Activated CD8-positive, alpha-beta memory T cell treated with anti-CD3 and anti-CD28 coated beads for 4 hours (primary cell): ENCODE measurements around the gene BCL2L13.
A peak's percentile ranks its signal among the peaks of the same experiment; 100 is the strongest.

Experiments used
- DNase-seq, 2 donors: peaks; one replicate each; pipeline ENCODE4 v3.0.0-alpha.2; 2020; ENCODE audit warnings: low read depth in 2 of 2

The BCL2L13 gene, protein sequence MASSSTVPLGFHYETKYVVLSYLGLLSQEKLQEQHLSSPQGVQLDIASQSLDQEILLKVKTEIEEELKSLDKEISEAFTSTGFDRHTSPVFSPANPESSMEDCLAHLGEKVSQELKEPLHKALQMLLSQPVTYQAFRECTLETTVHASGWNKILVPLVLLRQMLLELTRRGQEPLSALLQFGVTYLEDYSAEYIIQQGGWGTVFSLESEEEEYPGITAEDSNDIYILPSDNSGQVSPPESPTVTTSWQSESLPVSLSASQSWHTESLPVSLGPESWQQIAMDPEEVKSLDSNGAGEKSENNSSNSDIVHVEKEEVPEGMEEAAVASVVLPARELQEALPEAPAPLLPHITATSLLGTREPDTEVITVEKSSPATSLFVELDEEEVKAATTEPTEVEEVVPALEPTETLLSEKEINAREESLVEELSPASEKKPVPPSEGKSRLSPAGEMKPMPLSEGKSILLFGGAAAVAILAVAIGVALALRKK

DNA sequence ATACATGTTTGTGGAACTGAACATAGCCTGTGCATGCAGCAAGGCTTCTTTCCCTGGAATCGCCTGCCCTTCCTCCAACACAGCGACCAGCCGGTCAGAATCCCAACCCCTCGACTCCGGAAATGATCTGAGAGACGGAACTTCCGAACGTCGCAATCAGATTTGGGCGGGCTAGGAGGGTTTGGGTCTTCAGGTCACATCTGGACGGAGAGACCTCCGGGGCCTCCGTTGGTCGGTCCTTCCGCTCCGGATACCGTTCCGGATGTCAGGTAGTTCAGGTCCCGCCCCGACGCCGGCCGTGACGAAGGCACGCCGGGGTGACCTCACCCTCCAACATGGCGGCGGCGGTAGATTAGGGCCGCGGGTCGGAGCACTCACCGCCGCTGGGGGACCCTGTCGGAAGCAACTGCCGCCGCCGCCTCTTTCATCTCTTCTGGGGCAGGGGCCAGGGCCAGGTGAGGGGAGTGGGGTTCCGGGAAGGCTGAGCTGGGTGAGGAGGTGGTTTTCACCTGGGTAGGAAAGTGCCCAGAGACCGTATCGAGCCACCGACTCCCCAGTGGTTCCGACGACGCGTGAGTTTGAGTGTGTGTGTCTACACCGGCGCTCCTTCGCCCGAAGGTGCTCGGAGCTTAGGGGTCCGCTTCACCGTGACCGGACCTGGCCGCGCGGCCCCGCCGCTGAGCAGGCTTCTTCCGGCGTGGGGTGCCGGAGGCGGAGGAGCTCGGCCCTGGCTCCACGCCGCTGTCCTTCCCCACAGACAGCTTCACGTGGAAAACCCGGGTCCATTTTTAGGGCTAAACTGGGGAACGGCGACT, at the start of gene BCL2L13:
Gene BCL2L13, plus strand, starts transcription at position 326 of the 815 bp plus-strand sequence. CDS start 16,955 bp downstream, outside the sequence.
- peak; percentile 75 to 80 for DNase-seq

DNA sequence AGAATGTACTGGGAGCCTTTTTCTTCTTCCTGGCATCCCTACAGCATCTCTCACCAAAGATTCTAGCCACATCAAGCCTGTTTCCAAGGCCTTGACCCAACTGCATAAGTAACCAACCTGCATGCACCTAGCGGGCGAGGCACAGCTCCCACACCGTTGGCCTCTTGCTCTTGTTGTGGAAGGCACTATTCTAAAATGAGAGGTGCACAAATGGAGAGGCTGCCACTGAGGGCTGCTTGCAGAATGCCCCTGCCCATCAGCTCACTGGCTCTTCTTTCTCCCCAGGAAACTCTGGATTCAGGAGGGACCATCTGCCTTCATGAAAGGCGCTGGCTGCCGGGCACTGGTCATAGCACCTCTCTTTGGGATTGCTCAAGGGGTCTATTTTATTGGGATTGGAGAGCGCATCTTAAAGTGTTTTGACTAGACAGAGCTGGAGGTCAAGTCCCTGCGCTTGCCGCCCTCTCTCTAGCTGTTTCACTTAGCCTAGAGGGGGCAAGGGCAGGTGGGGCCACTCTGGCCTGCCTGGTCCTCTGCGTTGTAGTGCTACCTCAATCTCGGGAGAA, 48.7 kb upstream of the BCL2L13 start:
- DNase-seq: no peak

DNA sequence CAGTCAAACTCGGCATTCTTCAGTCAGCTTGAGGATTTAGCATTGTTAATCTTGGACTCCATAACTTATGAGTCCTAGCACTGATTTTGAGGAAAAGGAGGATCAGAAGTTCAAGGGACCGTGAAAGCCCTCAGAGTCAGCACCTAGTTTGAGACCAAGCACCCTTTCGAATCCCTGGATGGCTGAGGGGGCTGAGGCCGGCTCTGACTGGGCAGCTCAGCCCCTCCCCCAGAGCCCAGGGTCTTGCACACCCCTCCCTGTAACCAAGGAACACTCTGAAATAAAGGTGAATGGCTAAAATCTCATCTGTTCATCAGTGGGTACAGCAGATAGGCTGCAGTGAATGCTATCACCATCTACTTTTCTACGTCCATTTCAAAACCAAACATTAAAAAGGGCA, 48.0 kb upstream of the BCL2L13 start:
- no peak for DNase-seq

DNA sequence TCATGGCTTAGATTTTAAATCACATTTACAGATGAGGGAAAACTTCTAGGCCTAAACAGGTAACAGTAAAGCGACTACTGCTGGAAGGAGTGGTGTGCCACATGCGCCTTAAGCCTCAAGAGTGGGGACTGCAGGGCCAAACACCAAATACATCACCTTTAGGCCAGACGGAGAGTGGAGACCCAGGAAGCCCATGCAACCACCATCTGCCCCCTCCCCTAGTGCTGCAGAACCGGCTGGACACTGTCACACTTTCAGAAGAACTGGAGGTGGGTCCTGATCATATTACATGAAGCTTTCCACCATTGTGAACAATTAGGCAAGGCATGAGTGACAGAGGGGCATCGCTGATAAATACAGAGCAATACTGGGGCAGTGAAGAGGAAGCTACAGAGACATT, 46.4 kb upstream of the BCL2L13 start:
- DNase-seq: no peak

DNA sequence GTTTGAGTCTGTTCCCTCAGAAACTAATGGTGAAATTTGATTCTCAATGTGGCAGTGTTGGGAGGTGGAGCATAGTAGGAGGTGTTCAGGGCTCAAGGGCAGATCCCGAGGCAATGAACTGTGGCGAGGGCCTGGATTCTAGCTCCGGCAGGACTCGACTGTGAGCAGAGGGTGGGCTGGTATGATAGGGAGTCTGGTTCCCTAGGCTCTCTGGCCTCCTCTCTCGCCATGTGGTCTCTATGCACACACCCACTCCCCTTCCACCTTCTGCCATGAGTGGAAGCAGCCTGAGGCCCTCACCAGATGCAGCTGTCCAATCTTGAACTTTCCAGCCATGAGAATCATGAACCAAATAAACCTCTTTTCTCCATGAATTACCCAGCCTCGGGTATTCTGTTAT, 42.3 kb upstream of the BCL2L13 start:
- DNase-seq: no peak

DNA sequence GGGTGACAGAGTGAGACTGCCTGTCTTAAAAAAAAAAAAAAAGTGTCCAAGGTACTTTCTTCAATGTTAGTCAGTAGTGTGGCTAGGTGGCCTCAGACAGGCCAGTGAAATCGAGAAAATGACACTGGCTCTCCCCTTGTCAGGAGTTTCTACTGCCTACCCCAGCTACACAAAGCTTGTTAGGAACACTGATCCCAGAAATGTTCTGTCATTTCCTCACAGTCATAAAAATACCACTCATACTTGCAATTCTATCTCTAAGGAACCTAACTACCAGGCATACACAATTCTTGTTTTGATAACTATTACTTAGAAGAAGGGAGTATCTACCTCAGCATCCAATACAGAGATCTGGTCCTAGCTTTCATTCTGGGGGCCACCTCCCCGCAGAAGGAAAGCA, 41.3 kb upstream of the BCL2L13 start:
- DNase-seq: no peak

DNA sequence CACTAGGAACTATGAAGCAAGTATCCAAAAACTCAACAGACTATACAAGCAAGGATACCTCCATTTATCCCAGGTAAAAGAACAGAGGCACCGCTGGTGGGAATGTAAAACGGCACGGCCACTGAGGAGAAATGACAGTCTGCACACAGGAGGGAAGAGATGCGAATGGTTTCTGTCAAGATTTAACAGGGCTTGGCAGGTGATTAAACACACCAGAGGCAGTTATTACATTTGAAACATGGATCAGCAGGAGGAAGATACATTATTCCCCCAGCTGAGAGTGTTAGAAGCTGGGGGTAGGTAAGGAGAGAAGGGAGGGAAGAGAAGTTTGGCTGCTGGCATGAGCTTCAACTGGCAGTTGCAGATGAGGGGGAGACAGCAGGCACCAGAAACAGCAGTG, 40.2 kb upstream of the BCL2L13 start:
- no peak for DNase-seq

DNA sequence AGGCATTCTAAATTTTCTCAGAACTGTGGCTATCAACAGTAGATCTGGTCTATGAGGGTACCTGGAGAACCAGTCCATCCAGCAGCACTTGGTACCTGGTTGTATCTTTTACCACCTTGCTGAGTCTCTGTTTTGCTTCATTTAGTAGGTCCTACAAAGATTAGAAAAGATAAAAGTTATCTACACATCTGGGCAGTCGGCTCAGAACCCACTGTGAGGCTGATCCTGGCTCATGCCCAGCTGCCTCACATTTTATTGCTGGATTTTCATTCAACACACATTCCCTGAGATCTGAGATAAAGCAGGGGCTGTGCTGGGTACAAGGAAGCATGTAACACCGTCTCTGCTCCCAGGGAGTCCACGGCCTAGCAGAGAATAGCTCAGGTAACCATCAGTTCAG, 37.5 kb upstream of the BCL2L13 start:
- no peak for DNase-seq

DNA sequence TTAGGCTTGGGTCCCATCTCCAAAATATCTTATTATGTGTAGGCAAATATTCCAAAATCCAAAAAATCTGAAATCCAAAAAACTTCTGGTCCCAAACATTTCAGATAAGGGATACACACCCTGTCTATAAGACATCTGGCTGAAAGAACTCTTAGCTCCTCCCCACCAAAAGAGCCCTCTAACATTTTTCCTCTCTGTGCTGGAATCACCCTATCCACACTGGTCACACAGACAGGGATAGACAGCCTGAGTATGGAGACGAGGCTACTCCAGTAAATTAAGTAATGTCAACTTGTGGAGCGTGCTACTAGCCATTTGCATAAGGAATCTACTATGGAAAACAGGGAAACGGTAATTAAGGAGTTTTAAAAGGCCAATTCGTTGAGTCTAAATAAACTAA, 34.9 kb upstream of the BCL2L13 start:
- DNase-seq: no peak

DNA sequence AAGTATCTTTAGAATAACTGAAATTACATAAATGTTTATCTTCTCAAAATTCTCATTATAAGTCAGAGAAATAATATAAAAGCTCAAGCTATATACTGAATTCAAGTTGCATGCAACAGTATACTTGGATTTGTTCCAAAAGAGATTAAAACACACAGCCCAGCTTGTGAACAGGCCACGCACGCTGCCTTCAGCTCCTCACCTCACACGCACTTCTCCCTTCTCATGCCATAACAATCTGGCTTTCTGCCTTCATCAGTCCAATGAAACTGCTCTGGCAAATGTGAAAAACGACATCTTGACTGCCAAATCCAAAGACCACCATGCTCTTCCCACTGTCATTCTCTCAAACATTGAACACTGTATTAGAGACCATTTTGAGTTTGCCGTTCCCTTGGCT, 32.1 kb upstream of the BCL2L13 start:
- no peak for DNase-seq

DNA sequence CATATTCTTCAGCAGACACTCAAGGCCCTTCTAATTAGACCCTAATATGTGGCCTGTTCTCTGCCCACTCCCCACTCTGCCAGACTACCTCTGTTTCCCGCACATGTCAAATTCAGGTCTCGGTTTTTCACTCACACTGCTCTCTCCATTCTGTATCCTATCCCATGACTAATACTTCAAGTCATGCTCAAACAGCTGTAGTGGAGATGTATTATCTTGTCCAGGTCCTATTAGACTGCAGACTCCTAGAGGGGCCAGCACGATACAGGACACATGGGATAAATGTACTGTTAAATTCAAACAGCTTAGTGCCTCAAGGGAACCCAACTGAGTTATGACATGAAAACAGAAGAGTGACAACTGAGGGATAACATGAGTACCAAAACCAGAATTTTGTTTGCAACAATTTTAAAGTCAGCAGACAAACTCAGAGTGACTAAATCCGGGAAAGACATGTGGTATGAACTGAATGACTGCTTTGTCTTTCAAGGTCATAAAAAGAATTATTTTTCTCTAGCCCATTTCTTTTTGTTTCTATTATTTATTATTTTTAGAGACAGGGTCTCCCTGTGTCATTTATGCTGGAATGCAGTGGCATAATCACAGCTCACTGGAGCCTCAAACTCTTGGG, 30.6 kb upstream of the BCL2L13 start:
- DNase-seq: no peak

DNA sequence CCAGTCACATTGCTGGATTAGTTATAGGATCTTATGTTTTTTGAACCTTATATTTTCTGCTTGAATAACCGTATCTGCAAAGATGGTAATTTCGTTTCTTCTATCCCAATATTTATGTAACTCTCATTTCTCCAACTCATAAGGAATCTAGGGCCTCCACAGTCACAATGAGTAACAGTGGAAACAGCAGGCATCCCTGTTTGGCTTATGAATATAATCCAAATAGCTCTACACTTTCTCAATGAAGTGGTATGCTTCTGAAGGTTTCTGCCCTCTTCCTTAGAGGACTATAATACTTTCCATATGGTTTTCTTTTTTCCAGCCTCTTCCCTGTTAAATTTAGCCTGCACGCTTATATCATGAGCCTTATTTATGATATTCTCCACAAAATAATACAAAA, 26.5 kb upstream of the BCL2L13 start:
- no peak for DNase-seq

DNA sequence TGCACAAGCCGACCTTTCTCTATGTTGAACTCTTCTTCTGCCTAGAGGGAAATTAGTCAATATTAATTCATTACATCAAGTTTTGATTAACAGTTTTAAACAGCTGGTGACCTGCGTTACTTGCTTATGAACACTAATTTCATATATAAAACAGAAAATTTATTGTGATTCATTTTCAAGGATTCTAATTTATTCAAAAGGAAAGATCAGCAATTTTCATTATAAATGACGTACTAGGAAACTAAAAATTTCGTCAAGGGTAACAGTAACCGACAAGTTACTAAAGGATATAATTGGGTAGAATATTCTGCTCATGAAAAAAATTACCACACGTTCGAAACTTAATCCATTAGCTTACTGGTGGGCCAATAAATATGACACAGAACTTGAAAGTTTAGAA, 25.3 kb upstream of the BCL2L13 start:
- DNase-seq: no peak

DNA sequence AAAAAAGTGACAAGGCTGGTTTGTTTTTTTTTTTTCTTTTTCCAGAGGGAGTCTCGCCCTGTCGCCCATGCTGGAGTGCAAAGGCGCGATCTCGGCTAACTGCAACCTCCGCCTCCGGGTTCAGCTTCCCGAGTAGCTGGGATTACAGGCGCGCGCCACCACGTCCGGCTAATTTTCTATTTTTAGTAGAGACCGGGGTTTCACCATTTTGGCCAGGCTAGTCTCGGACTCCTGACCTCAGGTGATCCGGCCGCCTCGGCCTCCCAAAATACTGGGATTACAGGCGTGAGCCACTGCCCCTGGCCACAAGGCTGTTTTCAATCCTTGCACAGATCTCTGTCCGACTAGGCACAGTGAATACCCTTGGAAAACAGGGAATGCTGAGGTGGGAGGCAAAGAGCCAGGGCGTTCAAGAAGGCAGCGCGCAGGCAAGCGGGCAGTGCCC, 10.6 kb upstream of the BCL2L13 start:
- no peak for DNase-seq

DNA sequence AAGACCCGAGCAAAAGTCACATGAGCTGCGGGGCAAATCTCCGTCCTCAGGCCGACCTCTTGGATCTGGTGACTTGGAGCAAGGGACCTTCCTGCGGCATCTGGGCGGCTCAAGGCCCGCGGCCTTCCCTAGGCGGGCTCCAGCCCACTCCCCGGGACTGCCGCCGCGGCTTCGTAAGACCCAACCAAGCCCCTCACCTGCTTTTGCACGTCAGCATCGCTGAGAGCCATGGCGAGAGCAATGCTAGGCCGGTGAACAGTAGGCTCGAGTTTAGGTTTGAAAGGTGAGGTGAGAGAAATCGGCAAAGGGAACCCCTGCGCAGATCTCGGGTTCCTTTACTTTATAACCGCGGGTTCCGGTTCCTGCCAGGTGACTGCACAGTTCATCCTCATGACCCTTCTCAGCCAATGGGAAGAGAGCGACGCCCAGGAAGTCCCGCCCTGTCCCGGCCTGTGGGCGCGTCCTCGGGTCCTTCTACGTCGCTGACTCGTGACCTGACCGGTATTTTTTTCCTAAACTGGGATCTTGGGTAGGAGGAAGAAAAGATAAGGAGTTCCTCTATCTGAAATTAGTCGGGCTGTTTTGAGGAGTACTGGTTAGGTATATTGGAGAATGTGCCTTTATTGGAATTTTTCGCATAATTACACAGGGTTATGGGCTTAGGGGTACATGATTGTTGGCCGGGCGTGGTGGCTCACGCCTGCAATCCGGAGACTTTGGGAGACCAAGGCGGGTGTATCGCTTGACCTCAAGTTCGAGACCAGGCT, 10.0 kb upstream of the BCL2L13 start, which contains the start of gene ATP6V1E1:
Gene ATP6V1E1, minus strand, starts transcription at position 344 of the 767 bp plus-strand sequence. Its CDS starts 114 bp downstream, at position 230.
- peak; percentile 89 to 90 for DNase-seq

DNA sequence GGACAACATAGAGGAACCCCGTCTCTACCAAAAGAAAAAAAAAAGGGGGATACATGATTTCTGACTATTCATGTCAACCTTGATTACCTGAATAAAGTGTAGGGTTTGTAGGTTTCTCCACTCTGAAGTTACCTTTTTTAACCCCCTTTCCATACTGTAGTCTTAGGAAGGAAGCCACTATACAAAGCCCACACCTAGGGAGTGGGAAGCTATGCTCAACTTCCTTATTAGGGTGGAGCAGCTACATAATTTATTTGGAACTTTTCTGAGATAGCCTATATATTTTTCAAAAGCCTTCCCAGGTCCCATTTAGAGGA, 9.4 kb upstream of the BCL2L13 start:
- DNase-seq: no peak

DNA sequence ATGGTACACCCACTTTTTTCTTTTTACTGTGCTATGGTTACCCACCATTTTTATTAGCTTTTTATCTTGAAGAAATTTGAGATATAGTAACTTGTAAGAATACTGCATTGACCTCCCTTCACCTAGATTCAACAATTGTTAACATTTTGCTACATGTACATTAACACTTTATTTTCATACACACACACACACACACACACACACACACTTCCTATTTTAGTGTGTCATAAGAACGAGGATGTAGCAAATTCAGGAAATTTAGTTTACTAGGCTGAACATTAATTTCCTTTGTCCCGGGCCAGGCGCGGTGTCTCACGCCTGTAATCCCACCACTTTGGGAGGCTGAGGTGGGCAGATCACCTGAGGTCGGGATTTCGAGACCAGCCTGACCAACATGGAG, 8.9 kb upstream of the BCL2L13 start:
- DNase-seq: no peak

DNA sequence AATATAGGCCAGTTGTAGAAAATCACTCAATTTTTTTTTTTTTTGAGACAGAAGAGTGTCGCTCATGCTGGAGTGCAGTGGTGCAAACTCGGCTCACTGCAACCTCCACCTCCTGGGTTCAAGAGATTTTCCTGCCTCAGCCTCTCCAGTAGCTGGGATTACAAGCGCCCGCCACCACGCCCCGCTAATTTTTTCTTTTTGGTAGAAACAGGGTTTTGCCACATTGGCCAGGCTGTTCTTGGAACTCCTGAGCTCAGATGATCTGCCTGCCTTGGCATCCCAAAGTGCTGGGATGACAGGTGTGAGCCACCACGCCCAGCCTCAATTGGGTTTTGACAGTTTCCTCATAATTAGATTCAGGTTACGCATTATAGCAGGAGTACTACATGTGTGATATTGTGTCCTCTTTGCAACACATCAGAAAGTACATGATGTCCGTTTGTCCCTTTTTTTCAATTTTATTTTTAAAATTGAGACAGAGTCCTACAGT, 7.4 kb upstream of the BCL2L13 start:
- DNase-seq: no peak

DNA sequence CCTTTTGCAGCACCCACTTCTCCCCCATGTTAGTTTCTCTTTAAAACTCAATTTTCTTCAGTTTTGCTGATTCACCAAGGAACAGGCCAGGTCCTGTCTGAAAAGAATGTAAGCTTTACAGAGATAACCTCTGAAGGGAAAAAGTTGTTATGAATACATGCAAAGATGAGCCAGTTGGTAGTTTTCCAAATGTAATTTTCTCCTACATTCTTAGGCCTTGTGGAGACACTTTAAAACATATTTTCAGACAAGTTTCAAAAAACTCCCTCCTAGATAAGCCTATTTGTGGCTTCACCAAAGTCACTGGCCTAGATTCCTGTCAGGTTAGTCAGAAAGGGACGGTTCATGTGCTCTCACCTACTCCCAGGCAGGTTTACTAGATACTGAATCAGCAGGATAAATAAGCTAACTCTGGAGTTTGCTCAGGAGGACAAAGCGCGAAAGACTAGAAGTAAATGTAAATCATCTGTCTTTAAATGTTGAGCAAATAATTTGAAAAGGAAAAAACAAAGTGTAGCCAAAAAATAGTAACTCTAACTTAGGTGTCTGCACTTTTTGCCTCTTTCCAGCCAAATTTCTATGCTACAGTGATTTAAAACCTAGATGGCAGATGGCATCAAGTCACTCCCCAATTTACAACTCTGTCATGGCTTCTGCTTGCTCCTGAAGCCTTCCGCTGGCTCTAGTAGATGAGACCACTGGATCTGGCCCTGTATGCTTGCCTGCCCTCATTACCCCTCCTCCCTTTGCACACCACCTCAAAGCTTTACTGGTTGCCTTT, 5.2 kb upstream of the BCL2L13 start:
- no peak for DNase-seq

DNA sequence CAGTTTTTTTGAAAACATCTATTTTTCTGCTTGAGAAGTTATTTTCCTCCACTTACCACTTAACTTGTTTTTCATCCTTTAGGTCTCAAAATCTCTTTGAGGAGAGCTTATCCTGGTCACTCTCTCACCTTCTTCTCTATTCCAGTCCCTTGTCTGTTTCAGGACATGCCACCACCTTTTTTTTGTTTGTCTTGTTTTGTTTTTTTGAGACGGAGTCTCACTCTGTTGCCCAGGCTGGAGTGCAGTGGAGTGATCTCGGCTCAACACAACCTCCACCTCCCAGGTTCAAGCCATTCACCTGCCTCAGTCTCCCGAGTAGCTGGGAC, 4.6 kb upstream of the BCL2L13 start:
- DNase-seq: no peak

DNA sequence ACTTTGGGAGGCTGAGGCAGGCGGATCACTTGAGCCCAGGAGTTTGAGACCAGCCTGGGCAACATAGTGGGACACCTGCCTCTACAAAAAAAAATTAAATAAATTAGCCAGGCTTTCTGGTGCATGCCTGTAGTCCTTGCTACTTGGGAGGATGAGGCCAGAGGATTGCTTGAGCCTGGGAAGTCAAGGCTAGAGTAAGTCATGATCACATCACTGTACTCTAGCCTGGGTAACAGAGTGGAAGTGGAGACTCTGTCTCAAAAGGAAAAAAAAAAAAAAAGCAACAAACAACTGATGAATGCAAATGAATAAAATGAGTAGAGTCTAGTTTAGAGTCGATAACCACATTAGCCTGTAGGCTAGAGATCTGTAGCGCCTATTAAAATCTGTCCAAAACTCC, 3.9 kb upstream of the BCL2L13 start:
- DNase-seq: no peak
